COR-L47 (cell line): ENCODE data around the gene DLEC1.
"Not testable (repeated sequence)": the region's sequence is repeated elsewhere in the genome, so short reads cannot be mapped to it uniquely, and the experiment has no call there.

Experiments
- DNase-seq: peaks from one replicate; lab custom pipeline; 2025; lab: John Stamatoyannopoulos, UW

Gene DLEC1

DNA sequence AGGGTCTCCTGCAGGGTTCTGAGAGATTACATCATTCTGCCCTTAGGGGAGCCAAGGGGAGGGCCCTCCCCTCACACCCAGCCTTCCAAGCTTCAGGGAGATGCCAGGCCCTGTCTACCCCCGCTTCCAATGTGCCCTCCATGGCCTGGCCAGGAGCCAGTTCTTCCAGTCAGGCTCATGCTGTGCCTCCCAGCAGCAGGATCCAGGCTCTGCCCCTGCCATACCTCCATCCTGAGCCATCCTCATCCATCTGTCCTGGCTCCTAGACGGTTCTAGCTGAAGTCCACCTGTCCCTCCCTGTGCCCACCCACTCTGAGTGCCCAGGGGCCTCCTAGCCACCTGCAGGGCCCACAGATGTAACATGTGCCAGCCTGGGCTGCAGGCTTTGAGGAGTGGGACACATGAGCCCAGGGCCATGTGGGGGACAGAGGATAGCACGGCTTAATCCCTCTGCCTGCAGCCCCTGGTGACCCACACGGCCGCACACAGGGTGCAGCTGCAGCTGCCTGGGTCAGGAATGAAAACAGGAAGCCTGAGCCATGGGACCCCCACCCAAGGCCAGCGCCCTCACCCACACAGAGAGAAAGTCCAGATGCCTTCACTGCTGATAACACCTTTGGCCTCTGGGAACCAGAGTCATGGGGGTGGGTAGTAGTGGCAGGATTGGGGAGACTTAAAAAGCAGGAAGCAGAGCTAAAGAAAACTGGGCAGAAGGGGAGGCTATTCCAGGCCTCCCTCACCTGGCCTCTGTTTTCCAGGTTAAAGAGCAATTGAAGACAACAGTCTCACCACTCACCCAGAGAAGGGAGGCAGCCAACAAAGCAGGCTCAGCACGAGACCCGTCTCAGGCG, 21.3 kb upstream of the DLEC1 start:
- DNase-seq = no peak

DNA sequence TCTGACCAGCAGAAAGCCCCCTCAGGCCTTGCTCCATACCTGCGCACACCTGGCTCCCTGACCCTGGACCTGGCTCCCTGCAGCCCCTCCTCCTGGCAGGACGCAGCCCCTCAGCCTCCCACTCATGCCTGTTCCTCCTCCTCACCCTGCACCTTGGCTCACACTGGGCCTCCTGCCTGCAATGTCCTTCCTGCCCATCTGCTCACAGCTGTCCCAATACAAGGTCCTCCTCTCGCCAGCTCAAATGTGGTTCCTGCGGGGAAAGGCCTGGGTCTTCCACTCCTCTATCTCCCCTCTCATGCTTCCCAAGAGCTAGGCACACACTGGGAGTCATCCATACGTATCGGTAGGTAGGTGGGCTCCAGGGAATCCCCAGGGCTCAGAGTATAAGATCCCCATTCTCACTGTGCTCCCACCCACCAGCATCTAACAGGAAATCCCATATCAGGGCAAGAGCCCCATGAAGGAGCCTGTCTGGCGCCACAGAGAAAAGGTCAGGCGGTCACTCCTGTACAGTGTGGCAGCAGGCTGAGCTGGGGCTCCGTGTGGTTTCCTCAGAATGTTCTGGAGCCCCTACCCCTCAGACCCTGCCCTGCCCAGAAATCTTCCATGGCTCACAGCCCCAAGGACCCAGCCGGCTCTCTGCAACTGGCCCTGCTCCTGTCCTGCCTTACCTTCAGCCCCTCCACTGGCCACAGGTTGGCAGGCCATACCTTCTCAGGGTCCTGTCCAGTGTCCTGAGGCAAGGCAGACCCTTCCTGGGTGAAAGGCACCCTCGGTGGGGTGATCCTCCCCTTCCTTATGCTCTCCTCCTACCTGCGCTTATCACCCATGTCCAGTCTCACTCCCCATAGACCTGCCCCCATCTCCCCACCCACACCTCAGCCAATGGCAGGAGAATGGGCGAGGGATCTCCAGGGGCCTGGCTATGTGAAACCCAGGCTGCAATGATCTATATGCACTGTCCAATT, 20.4 kb upstream of the DLEC1 start:
- no peak for DNase-seq

DNA sequence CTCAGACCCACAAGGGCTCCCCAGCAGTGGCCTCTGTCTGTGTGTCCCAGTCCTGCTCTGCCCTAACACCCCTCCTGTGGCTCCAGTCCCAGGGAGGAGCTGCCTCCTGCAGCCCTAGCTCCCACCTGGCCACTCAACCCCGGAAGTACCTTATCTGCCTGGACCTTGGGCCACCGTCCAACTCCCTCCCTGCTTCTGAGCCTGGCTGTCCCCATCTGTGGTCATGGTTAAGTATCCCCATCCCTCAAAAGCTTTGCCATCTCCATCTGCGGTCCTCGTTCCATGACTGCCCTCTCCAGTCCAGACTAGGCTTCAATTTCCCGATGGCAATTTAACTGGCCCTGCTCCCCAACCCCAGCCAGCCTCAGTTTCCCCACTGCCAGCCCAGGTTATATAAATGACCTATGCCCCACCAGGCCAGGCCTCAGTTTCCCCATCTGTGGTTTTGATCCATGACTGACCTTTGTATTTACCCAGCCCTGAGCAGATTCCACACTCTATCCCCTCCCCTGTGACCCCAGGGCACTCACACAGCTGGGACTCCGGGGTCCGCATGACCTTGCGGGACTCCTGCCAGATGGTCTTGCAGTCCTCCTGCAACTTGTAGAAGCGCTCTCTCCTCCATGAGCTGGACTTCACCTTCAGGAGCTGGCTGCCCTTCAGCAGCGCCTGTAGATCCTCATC, 19.2 kb upstream of the DLEC1 start:
- no peak for DNase-seq

DNA sequence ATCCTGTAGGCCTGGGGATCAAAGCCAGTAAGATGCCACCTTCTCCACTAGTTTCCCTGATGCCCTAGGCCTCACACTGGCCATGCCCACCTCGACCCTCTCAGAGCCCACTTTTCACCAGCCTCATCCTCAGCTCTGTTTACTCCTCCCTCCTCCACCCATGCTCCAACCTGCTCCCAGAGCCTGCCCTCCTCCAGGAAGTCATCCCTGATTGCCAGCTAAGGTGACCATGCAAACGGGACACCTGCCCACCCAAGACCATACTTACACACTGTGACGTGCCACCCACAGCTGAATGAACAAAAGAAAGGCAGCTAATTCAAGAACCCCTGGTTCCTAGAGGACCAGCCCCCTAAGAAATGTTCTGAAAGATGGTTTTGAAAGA, 18.7 kb upstream of the DLEC1 start:
- no peak for DNase-seq

DNA sequence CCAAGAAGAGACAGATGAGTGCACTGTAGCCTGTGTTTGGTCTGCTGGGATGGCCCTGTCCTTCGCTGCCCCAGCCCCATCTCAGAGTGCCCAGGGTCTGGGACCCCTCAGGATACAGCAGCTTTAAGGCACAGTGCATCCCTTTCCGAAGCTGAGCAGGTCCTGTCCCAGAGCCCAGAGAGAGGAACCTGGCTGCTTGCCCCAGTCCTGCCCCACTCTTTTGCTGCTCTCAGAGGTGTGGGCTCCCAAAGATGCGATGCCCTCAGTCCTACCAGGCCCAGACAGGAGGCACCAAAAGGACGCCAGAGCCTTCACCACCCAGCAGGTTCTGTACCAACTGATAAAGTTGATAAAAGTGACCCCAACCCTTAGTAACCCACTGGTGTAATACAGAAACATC, 17.8 kb upstream of the DLEC1 start:
- no peak for DNase-seq

DNA sequence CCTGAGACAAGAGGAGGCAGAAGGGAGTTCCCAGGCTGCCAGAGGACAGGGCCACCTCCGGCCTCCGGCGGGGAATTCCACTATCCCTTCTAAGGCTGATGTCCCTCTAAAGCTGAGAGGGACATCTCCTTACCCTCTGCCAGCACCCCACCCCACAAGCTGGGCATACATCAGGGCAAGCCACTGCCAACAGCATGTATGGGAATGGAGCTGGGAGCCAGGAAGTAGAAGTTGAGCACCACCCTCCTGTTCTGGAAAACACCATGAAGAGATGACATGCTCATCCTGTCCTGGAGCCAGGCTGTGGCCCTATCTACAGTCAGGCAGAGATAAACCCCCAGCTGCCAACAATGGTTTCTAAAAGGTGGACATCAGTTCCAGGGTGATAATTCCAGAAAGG, 16.7 kb upstream of the DLEC1 start:
- no peak for DNase-seq

DNA sequence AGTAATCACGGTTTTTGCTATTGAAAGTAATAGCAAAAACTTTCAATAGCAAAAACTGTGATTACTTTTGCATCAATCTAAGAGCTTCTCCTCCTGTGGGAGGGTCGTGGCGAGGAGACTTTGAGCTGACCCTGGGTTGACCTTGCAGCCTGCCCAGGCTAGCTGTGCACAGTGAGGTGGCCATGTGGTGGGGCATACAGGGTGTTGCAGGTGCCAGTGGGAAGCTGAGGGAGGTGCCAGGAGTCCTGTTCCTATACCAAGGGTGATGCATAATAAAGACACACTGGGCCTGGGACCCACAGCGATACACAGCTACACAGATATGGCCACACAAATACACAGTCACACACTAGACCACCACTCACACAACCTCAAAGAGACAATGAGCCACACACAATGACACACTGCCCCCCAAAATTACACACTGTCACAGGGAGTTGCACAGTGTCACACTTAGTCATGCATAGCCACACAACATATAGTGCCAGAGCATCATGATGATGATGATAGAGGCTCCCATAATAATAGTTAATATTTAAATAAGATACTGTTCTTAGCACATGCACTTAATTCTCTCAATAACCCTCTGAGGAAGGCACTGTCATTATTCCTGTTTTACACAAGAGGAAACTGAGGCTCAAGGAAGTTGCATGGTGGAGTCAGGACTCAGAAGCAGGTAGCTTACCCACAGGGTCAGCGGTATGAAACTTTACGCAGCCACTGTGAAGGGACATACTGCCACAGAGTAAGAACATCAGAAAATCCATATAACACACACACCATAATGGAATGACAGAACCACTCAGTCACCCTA, 15.9 kb upstream of the DLEC1 start:
- DNase-seq = no peak

DNA sequence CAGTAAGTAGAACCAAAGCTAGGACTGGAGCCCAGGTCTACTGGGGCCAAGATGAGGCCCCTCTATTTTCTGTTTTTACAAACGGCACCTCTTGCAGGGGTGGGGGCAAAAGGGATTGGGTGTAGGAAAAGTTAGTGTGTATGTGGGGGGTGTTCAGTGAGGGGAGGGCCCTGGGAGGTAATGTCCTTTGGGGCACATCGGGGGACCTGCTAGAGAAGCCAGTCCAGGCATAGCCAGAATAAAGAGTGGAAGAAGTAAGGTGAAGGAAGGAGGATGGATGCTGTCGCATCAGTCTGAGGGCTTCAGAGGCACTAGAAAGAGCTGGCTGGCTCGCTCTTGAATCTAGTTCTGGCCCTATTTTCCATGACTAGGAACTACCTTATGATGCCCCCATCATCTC, 12.2 kb upstream of the DLEC1 start:
- DNase-seq = no peak

DNA sequence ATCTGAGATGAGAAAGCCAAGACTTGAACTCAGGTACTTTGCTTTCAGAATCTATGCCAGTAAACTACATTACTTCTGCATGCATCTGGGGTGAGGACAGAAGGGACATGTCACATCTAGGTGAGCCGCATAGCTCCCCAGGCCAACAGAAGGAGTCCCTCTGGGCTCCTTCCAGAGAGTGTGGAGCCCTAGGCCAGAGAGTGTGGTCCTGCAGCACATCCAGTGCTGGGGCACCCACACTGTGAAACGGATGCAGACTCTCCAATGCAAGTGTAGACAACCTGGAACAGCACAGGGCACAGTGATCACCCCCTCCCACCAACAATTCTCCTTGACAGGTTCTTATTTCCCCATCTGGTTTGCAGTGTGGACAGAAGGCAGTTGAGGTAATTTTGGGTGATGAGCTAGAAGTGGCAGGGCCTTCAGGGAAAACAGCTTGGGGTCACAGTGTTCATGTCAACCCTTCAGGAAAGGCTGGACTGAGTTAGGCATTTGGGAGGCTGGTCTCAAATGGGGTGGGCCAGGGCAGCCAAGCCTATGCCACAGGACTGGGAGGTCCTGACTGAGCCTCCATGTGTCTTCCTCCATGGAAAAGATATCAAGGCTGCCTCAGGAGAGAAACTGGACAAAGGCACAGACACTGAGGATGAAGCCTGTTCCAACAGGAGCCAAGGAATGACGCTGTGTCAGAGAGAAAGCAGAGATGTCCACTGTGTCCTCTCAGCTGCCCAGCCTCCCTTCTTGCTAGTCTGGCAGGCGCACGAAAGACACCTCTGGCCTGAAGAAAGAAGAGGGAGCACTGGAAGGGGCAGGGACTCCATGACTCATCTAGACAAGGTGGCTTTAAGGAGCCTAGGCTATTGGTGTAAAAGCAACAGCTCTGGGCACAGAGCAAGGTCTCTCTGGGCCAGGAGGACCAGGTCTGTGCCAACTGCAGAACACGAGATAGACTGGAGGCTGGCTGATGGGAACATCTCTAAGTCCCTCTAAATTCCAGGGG, 11.2 kb upstream of the DLEC1 start:
- DNase-seq = no peak

DNA sequence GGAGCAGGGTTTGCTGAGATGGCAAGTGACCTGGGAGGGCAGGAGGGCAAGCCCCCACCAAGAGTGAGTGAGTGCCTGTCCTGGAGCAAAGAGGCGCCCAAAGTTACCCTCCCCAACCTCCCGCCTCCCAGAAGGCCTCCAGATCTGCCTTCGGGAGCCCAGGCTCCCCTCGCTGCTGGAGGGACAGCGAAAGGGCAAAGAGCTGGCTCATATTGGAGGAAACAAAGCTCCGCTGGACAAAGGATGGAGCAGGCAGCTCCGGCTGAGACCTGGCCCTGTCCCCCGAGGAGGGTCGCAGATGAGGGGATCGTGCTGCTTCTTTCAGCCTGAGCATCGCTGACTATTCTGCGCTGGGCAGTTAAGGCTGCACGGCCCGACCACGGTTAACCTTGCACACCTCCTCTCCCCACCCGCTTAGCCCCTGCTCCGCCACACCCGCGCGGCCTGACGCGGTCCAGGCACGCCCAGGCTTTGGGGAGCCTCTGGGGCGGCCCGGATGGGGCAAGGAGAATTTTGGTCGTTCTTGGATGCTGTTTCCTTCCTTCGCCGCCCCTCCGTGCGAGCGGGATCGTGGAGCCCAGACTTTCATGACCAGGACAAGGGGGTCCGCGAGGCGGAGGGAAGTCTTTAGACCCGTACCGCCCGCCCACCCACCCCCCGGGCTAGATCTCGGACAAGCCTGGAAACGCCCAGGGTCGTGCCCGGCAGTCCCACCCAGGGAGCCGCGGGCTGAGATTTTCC, 10.2 kb upstream of the DLEC1 start:
- no peak for DNase-seq

DNA sequence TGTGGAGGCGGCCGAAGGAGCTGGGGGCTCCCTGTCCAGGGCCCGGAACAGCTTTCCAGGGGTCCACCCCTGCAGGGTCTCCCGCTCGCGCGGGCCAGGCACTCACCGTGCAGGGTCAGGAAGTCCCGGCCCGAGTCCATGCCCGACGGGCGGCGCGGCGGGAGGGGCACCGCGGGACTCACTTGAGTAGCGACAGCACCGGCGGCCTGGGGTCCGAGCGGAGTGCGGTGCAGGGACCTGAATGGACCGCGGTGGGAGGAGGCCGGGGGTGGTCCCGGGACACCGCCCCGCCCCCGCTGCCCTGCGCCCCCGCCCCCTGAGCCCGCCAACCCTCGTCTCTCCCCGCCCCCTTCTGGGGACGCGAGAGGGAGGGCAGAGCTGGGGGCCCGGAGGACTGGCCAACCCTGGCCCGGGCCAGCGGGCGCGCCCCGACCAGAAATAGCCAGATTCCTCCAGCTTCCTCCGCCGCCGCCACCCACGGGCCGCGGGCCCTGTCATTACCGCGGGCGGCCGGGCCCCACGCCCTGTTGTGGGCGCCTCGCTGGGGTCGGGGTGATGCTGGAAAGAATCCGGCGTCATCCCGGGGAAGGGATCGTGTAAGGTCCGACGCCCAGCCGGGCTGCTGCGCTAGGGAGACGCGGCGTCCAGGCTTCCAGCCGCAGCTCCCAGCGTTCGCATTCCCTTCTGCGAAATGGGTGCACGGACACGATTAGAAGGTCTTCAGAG, 9.4 kb upstream of the DLEC1 start, which contains the start of gene PLCD1:
Gene PLCD1, minus strand, starts transcription at position 243 of the 726 bp plus-strand sequence. Its CDS starts 103 bp downstream, at position 140.
- DNase-seq = no peak

DNA sequence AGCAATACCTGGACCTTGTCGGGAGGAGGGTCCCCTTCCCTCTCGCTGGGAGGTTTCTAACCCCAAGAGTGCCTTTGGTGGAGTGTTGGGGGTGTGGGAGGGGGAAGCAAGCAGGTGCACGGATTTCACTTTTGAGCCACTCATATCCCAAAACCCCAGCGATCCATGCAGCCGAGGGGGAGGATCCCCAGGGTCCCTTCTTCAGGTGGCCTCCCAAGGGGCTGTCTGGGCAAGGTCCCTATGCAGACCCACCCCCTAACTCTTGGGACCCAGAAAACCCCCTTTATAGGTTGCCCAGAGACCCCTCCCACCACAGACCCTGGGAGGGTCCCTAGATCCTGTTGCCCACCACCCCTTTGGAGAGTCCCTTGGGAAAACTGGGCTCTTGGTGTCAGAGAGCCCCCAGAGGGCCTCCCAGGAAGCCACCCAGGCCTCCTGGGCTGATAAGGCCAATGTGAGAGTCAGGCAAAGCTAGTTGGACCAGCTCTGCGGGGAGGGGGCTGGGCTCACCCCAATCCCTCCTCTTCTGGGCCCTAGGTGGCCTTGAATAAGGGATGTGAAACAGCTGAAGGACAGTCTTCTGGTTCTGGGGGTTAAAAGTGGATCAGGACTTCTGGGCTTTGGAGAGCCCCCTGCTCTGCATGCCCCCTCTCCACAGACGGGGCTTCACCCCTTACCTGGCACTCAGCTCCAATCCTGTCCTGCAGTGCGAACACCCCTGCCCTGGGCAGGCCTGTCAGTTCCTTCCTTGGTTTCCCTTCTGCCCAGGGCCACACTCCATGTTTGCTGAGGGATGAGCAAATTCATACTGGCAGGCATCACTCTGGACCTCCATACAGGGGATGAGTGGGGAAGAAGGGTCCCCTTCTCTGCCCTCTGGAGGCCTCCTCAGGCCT, 8.6 kb upstream of the DLEC1 start:
- no peak for DNase-seq

DNA sequence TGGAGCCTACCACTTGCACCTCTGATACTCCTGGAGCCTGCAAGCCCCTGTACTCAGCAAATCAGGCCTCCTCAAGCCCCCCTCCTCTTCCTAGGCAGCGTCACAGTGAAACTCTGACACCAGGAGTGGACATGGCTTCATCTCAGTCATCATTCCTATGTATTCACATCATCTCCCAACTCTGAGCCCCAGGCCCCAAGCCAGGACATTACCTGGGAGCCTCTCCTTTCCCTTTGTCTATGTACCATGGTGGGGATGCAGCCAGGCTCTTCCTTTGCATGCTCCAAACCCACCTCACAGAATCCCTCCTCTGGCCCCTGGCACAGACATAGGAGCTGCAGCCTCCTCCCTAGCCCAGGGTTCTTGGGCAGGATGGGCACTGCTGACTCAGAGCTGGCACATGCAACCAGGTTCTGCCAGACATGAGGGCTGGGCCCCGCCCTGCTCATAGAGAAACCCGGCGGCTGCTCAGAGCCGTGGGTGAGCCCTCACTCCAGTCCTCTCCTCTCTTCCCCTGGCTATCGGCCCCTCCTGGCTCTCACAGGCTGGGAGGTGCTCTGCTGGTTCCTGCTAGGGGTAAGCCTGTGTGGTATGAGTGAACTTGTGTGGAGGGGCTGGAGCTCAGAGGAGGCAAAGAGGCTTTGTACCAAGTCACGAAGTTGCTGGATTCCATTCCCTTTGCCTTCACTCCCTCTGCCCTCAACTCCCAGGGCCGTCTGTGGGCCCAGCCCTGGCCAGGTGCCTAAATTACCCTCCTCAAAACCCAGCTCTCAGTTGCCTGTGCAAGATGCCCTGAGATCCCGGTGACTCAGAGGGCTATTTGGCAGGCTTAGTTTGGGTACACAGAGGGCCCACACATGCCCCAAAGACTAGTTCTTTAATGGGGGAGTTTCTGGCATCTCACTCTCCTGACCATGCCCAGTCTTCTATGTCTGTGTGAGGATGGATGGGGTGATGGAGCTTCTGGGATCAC, 7.7 kb upstream of the DLEC1 start:
- no peak for DNase-seq

DNA sequence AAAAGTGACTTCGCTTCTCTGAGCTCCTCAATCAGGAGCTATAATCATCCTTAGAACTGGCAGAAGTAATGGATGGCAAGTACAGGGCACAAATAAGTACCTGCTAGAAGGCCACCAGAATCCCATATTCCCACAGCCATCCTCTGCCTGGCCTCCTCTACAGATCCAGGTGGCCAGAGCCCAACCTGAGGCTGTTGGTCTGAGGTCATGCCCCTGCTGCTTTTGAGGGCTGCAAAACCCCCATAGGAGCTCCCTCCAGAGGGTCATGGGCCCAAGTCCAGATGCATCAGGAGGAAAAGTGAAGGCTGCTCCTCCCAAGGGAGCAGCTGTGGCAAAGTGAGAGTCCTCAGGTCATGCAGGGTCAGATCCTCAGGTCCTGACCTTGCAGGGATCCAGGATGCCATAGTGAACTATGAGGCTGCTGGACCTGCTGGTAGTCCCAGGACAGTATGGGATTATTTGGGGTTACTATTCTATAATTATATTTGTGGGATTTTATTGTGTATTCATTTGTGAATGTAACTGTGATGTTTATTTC, 6.6 kb upstream of the DLEC1 start:
- DNase-seq = no peak

DNA sequence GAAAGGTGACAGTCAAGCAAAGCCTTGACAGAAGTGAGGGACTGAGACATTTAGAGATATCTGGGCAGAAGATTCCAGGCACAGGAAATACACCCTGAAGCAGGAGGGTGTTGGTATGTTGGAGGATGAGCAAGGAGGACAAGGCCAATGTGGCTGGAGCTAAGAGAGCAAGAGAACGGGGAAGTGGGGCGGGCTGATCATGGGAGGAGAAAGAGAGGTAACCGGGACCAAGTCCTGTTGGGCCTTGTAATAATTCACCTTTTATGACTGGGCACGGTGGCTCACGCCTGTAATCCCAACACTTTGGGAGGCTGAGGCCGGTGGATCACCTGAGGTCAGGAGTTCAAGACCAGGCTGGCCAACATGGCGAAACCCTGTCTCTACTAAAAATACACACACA, 5.4 kb upstream of the DLEC1 start:
- DNase-seq = not testable (repeated sequence)

DNA sequence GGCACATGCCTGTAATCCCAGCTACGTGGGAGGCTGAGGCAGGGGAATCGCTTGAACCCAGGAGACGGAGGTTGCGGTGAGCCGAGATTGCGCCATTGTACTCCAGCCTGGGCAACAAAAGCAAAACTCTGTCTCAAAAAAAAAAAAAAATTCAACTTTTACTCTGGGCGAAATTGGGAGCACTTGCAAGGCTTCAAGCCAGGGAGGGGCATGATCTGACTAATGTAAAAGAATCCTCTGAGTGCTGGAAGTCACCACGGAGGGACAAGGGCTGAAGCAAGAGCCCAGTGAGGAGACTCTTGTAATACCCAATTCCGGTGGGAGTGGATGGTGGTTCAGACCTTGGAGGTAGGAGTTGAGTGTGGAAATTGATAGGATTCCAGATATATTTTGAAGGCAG, 4.7 kb upstream of the DLEC1 start:
- not testable (repeated sequence) for DNase-seq
